Measurements from ENCODE around the gene PRR11. TPM values are rescaled to one million over a fixed set of nuclear protein-coding genes. Genes with fewer than 3 reads are reported as not detected.

The PRR11 gene
- total RNA-seq, 2 donors from 2014 or later, result 52.5 to 58.5 TPM

DNA sequence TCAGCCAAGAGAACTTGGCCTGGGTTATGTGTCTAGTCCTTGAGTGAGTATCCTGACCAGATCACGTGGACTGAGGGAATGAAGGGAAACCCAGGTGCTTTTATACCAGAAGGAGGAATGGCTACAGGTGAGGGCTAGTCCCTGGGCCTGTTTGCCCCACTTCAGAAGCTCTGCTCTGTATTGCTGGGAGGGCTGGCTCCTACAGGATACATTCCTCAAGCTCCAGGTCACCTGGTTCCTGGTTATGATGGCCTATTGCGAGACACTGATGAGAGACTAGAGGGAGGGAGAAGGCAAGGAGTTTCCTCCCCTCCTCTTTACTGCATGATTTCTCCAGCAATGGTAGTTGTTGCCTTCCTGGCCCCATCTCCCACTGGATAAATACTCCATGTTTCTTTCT, 35.3 kb downstream of the PRR11 start:
- H3K9me3 Mint-ChIP-seq, result no peaks in the 10 kb centered on the region
- peaks cover 7% of the 10 kb centered on the region for H3K9me3 ChIP-seq (ENCODE audit: control insufficient read depth, low read length)
- H3K27ac ChIP-seq (ENCODE audit: low read depth, low read length), result no peak overlapping the region
- peak overlapping the region; percentile 58 for H3K27ac Mint-ChIP-seq
- H3K4me3 ChIP-seq (ENCODE audit: low read length), result no peak overlapping the region
- no peak overlapping the region for H3K4me3 Mint-ChIP-seq
- H3K27me3 Mint-ChIP-seq (ENCODE audit: insufficient read depth), result no peaks in the 10 kb centered on the region
- WGBS, 2 experiments (ENCODE audit: insufficient coverage in 1 of 2, insufficient read length in 1 of 2), result 100% methylated on average over 1 to 2 of the region's 2 CpGs
- no peaks in the 10 kb centered on the region for H3K4me1 ChIP-seq (ENCODE audit: control insufficient read depth, insufficient read depth, low read length)
- peaks cover 74% of the 10 kb centered on the region for H3K36me3 ChIP-seq (ENCODE audit: control insufficient read depth, insufficient read depth, low read length)
- H3K9ac ChIP-seq (ENCODE audit: extremely low read depth, low read length, poor library complexity, severe bottlenecking), result no peak overlapping the region
- DNase-seq, result no peak
- H3K4me1 Mint-ChIP-seq, result no peaks in the 10 kb centered on the region
- H3K27me3 ChIP-seq (ENCODE audit: control insufficient read depth, insufficient read depth, low read length, poor library complexity, severe bottlenecking), result no peaks in the 10 kb centered on the region
- peaks cover 57% of the 10 kb centered on the region for H3K36me3 Mint-ChIP-seq (ENCODE audit: low read depth)
- TF ChIP-seq, protein P1, sequence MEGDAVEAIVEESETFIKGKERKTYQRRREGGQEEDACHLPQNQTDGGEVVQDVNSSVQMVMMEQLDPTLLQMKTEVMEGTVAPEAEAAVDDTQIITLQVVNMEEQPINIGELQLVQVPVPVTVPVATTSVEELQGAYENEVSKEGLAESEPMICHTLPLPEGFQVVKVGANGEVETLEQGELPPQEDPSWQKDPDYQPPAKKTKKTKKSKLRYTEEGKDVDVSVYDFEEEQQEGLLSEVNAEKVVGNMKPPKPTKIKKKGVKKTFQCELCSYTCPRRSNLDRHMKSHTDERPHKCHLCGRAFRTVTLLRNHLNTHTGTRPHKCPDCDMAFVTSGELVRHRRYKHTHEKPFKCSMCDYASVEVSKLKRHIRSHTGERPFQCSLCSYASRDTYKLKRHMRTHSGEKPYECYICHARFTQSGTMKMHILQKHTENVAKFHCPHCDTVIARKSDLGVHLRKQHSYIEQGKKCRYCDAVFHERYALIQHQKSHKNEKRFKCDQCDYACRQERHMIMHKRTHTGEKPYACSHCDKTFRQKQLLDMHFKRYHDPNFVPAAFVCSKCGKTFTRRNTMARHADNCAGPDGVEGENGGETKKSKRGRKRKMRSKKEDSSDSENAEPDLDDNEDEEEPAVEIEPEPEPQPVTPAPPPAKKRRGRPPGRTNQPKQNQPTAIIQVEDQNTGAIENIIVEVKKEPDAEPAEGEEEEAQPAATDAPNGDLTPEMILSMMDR (conservative IDR thresholded peaks at IDR 0.05), result no peak

DNA sequence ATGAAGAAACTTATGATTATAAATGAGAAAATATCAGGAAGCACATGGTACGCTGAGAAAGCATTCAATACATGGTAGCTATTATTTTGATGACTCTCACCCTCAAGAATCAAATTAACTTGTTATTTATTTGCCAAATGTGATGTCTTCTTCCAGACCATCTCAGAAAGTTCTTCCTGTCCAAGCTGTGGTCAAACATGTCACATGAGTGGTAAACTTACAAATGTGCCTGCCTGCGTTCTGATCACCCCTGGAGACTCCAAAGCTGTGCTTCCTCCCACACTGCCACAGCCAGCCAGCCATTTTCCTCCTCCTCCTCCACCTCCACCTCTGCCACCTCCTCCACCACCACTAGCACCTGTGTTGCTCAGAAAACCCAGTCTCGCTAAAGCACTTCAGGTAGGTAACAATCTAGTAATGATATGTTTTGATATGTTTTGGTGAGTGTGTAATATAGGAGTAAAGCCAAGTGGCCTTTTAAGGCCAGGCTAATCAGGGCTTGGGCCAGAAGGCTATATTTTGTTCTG, 37.9 kb downstream of the PRR11 start:
- no peaks in the 10 kb centered on the region for H3K4me1 Mint-ChIP-seq
- H3K27me3 ChIP-seq (ENCODE audit: control insufficient read depth, insufficient read depth, low read length, poor library complexity, severe bottlenecking), result no peaks in the 10 kb centered on the region
- no peak for DNase-seq
- 88 to 93% methylated on average over 1 to 3 of the region's 3 CpGs for WGBS, 2 experiments (ENCODE audit: insufficient coverage in 1 of 2, insufficient read length in 1 of 2)
- H3K27ac ChIP-seq (ENCODE audit: low read depth, low read length), result no peak overlapping the region
- H3K9ac ChIP-seq (ENCODE audit: extremely low read depth, low read length, poor library complexity, severe bottlenecking), result no peak overlapping the region
- H3K9me3 Mint-ChIP-seq, result no peaks in the 10 kb centered on the region
- TF ChIP-seq, protein P1 (conservative IDR thresholded peaks at IDR 0.05), result no peak
- no peaks in the 10 kb centered on the region for H3K27me3 Mint-ChIP-seq (ENCODE audit: insufficient read depth)
- H3K27ac Mint-ChIP-seq, result no peak overlapping the region
- H3K9me3 ChIP-seq (ENCODE audit: control insufficient read depth, low read length), result peaks cover 7% of the 10 kb centered on the region
- peaks cover 58% of the 10 kb centered on the region for H3K36me3 Mint-ChIP-seq (ENCODE audit: low read depth)
- H3K36me3 ChIP-seq (ENCODE audit: control insufficient read depth, insufficient read depth, low read length), result peaks cover 78% of the 10 kb centered on the region
- H3K4me3 Mint-ChIP-seq, result no peak overlapping the region
- no peaks in the 10 kb centered on the region for H3K4me1 ChIP-seq (ENCODE audit: control insufficient read depth, insufficient read depth, low read length)
- H3K4me3 ChIP-seq (ENCODE audit: low read length), result no peak overlapping the region

DNA sequence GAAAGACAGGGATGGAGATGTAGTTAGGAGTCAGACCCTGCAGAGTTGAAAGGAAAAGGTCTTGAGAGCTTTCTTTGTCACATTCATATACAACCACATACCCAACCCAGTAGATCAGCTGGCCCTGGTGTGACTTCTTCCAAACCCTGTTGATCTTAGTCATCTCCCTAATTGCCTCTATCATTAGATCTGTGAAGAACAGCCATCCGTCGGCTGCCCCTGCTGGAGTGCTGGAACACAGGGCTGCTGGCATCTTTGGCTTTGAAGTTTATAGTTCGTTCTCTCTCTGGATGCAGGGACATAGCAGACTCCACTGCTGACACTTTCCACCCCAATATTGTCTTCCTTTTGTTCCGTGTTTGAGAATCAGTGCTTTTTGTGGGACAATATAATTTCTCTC, 43.9 kb downstream of the PRR11 start:
- Histone ChIP-seq H3K4me1 (ENCODE audit: control insufficient read depth, insufficient read depth, low read length) (no peaks in the 10 kb centered on the region), H3K9ac (ENCODE audit: extremely low read depth, low read length, poor library complexity, severe bottlenecking) (no peak overlapping the region), H3K36me3 (ENCODE audit: control insufficient read depth, insufficient read depth, low read length) (peaks cover 79% of the 10 kb centered on the region), H3K27ac (ENCODE audit: low read depth, low read length) (no peak overlapping the region), H3K4me3 (ENCODE audit: low read length) (no peak overlapping the region), H3K9me3 (ENCODE audit: control insufficient read depth, low read length) (no peaks in the 10 kb centered on the region), H3K27me3 (ENCODE audit: control insufficient read depth, insufficient read depth, low read length, poor library complexity, severe bottlenecking) (no peaks in the 10 kb centered on the region)
- Mint-ChIP-seq H3K4me3 (no peak overlapping the region), H3K4me1 (no peaks in the 10 kb centered on the region), H3K27me3 (ENCODE audit: insufficient read depth) (no peaks in the 10 kb centered on the region), H3K27ac (no peak overlapping the region), H3K9me3 (no peaks in the 10 kb centered on the region), H3K36me3 (ENCODE audit: low read depth) (peaks cover 57% of the 10 kb centered on the region)
- 92 to 94% methylated on average over 3 to 4 of the region's 4 CpGs for WGBS, 2 experiments (ENCODE audit: insufficient coverage in 1 of 2, insufficient read length in 1 of 2)
- DNase-seq, result no peak
- TF ChIP-seq, protein P1 (conservative IDR thresholded peaks at IDR 0.05), result no peak
